Measurements from ENCODE around the gene PIP5K1C.
A peak's percentile ranks its signal among the peaks of the same experiment; 100 is the strongest.

PIP5K1C gene

GRCh38 chr19:3682286-3682685 is 18.0 kb downstream of the PIP5K1C start:
- Histone ChIP-seq H3K27ac (no peak overlapping the region), H3K4me3 (no peak overlapping the region)

GRCh38 chr19:3680939-3681338 is 19.3 kb downstream of the PIP5K1C start:
- H3K27ac ChIP-seq: no peak overlapping the region
- H3K4me3 ChIP-seq: no peak overlapping the region

GRCh38 chr19:3679581-3679980 is 20.7 kb downstream of the PIP5K1C start:
- Histone ChIP-seq H3K27ac (no peak overlapping the region), H3K4me3 (no peak overlapping the region)

GRCh38 chr19:3679138-3679537 is 21.1 kb downstream of the PIP5K1C start:
- H3K4me3 ChIP-seq: no peak overlapping the region
- no peak overlapping the region for H3K27ac ChIP-seq

- no peak overlapping the region for H3K27ac ChIP-seq
- H3K4me3 ChIP-seq: no peak overlapping the region
Observed at GRCh38 chr19:3678188-3678587, 22.1 kb downstream of the PIP5K1C start.

GRCh38 chr19:3674784-3675543 is 25.3 kb downstream of the PIP5K1C start:
- no peak overlapping the region for H3K4me3 ChIP-seq
- H3K27ac ChIP-seq: no peak overlapping the region

GRCh38 chr19:3673506-3674439 is 26.5 kb downstream of the PIP5K1C start:
- no peak overlapping the region for H3K27ac ChIP-seq
- H3K4me3 ChIP-seq: no peak overlapping the region

- Histone ChIP-seq H3K4me3 (no peak overlapping the region), H3K27ac (peak overlapping the region in 5 of 21 experiments; percentile 73 to 96 (median 86))
Observed at GRCh38 chr19:3672993-3673392, 27.3 kb downstream of the PIP5K1C start.

GRCh38 chr19:3672575-3672948 is 27.7 kb downstream of the PIP5K1C start:
- H3K27ac ChIP-seq: peak overlapping the region in 10 of 21 experiments; percentile 73 to 96 (median 86)
- no peak overlapping the region for H3K4me3 ChIP-seq

- H3K4me3 ChIP-seq: no peak overlapping the region
Observed at GRCh38 chr19:3671680-3672574, 28.3 kb downstream of the PIP5K1C start.

GRCh38 chr19:3670796-3671679 is 29.2 kb downstream of the PIP5K1C start:
- Histone ChIP-seq H3K4me3 (peak overlapping the region in 1 of 7 experiments; percentile 7), H3K27ac (peak overlapping the region; percentile 2 to 96 (median 77))

More at GRCh38 chr19:3671680-3672574, 28.3 kb downstream of the PIP5K1C start:
- peak overlapping the region in 19 of 21 experiments; percentile 46 to 96 (median 81) for H3K27ac ChIP-seq

- peak overlapping the region in 1 of 7 experiments; percentile 7 for H3K4me3 ChIP-seq
Observed at GRCh38 chr19:3669947-3670795, 30.1 kb downstream of the PIP5K1C start.

GRCh38 chr19:3669082-3669946 is 31.0 kb downstream of the PIP5K1C start:
- Histone ChIP-seq H3K4me3 (no peak overlapping the region), H3K27ac (peak overlapping the region in 12 of 21 experiments; percentile 7 to 96 (median 81))

More at GRCh38 chr19:3669947-3670795, 30.1 kb downstream of the PIP5K1C start:
- peak overlapping the region in 20 of 21 experiments; percentile 42 to 96 (median 79) for H3K27ac ChIP-seq

- H3K4me3 ChIP-seq: no peak overlapping the region
- peak overlapping the region in 7 of 21 experiments; percentile 7 to 96 (median 86) for H3K27ac ChIP-seq
Observed at GRCh38 chr19:3668331-3669081, 31.8 kb downstream of the PIP5K1C start.

GRCh38 chr19:3667766-3668165 is 32.5 kb downstream of the PIP5K1C start:
- H3K4me3 ChIP-seq: no peak overlapping the region
- H3K27ac ChIP-seq: peak overlapping the region in 1 of 21 experiments; percentile 5
